ENCODE results near the gene CDH23.

CDH23 gene

DNA sequence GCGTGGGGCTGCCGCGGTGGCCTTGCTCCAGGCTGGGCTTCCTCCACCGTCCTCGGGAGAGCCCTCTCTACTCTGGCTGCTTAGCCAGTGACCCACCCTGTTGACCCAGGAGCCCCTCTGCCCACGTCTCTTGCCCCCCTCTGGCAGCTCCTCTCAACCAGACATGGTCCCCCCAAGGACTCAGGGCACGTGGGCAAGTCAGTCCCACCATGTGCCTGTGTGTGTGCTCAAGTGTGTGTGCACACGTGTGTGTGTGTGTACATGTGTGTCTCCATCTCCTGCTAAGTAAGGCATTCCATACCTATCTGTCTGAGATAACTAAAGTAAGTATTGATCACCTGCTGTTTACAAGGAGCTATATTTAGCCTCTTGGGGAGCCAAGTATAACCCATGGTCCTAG is 221.9 kb downstream of the CDH23 start:
- TF ChIP-seq, protein P1, sequence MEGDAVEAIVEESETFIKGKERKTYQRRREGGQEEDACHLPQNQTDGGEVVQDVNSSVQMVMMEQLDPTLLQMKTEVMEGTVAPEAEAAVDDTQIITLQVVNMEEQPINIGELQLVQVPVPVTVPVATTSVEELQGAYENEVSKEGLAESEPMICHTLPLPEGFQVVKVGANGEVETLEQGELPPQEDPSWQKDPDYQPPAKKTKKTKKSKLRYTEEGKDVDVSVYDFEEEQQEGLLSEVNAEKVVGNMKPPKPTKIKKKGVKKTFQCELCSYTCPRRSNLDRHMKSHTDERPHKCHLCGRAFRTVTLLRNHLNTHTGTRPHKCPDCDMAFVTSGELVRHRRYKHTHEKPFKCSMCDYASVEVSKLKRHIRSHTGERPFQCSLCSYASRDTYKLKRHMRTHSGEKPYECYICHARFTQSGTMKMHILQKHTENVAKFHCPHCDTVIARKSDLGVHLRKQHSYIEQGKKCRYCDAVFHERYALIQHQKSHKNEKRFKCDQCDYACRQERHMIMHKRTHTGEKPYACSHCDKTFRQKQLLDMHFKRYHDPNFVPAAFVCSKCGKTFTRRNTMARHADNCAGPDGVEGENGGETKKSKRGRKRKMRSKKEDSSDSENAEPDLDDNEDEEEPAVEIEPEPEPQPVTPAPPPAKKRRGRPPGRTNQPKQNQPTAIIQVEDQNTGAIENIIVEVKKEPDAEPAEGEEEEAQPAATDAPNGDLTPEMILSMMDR (IDR thresholded peaks at IDR 0.05; ENCODE audit: insufficient read depth, low read length, missing control alignments), result no peak
- no peak overlapping the region for H3K4me3 ChIP-seq (ENCODE audit: low read depth, low read length)
- DNase-seq (ENCODE audit: low read depth, low spot score), result no peak
- ChIA-PET POLR2A (no interaction called here), CTCF (interaction anchor here (10.2 kb wide), 1 partner anchor 8 kb away, joined by 84 read pairs; no protein-coding TSS in a partner anchor)

GRCh38 chr10:71620642-71621041 is 223.9 kb downstream of the CDH23 start:
- DNase-seq (ENCODE audit: low read depth, low spot score), result no peak
- TF ChIP-seq, protein P1 (IDR thresholded peaks at IDR 0.05; ENCODE audit: insufficient read depth, low read length, missing control alignments), result no peak
- CTCF ChIA-PET, result interaction anchor here (1.1 to 10.2 kb wide), 2 partner anchors 10 to 306 kb away, joined by 4 to 84 read pairs; no protein-coding TSS in a partner anchor
- H3K4me3 ChIP-seq (ENCODE audit: low read depth, low read length), result no peak overlapping the region
- POLR2A ChIA-PET, result no interaction called here

GRCh38 chr10:71621231-71622153 is 224.8 kb downstream of the CDH23 start:
- ChIA-PET CTCF (interaction anchor here (1.1 to 10.2 kb wide), 3 partner anchors 11 to 307 kb away, joined by 4 to 84 read pairs (median 5); no protein-coding TSS in a partner anchor), POLR2A (no interaction called here)
- DNase-seq (ENCODE audit: low read depth, low spot score), result no peak
- TF ChIP-seq, protein P1 (IDR thresholded peaks at IDR 0.05; ENCODE audit: insufficient read depth, low read length, missing control alignments), result no peak
- H3K4me3 ChIP-seq (ENCODE audit: low read depth, low read length), result no peak overlapping the region

- no peak for DNase-seq (ENCODE audit: low read depth, low spot score)
- POLR2A ChIA-PET, result no interaction called here
- TF ChIP-seq, protein P1 (IDR thresholded peaks at IDR 0.05; ENCODE audit: insufficient read depth, low read length, missing control alignments), result no peak
- no peak overlapping the region for H3K4me3 ChIP-seq (ENCODE audit: low read depth, low read length)
- CTCF ChIA-PET, result interaction anchor here (1.2 to 10.2 kb wide), 5 partner anchors 12 to 308 kb away, joined by 3 to 84 read pairs (median 4); no protein-coding TSS in a partner anchor
These were observed 225.4 kb downstream of the CDH23 start for GRCh38 chr10:71622154-71622526.

GRCh38 chr10:71622616-71623015 is 225.9 kb downstream of the CDH23 start:
- ChIA-PET CTCF (interaction anchor here (1.2 to 10.2 kb wide), 5 partner anchors 12 to 309 kb away, joined by 3 to 84 read pairs (median 4); no protein-coding TSS in a partner anchor), POLR2A (no interaction called here)
- TF ChIP-seq, protein P1 (IDR thresholded peaks at IDR 0.05; ENCODE audit: insufficient read depth, low read length, missing control alignments), result no peak
- H3K4me3 ChIP-seq (ENCODE audit: low read depth, low read length), result no peak overlapping the region
- DNase-seq (ENCODE audit: low read depth, low spot score), result no peak
